Kidney (tissue), 14 donors: ENCODE measurements around the gene CIART. TPM values are rescaled to one million over a fixed set of nuclear protein-coding genes. Genes with fewer than 3 reads are reported as not detected.

Experiments used
- DNase-seq, 5 donors: peaks; one replicate each; pipeline ENCODE4 v3.0.0-alpha.2; 2013 to 2020
- FAIRE-seq: peaks from 2 replicates; lab custom pipeline; 2012; peaks lifted over from hg19 to GRCh38; lab: Jason Lieb, UNC
- H3K27ac ChIP-seq, 2 donors: one replicate each; pipeline ENCODE4 v1.7.0; 2013; ENCODE audit warnings: low read depth in 2 of 2, low read length in 2 of 2, inconsistent platforms in 1 of 2
- H3K27me3 ChIP-seq: one replicate; pipeline ENCODE4 v1.7.1; 2013; ENCODE audit warnings: low read length, inconsistent platforms; ENCODE audit not compliant: control insufficient read depth, insufficient read depth
- H3K36me3 ChIP-seq, 3 donors: one replicate each; pipeline versions ENCODE4 v1.7.0 to v1.7.1; 2013; ENCODE audit warnings: low read length in 3 of 3, control low read depth in 1 of 3, inconsistent platforms in 1 of 3; ENCODE audit not compliant: insufficient read depth in 3 of 3, control insufficient read depth in 2 of 3
- H3K4me1 ChIP-seq, 3 donors: one replicate each; pipeline versions ENCODE4 v1.7.0 to v1.7.1; 2013; ENCODE audit warnings: low read length in 3 of 3, inconsistent platforms in 1 of 3, low read depth in 1 of 3; ENCODE audit not compliant: control insufficient read depth in 2 of 3, insufficient read depth in 2 of 3
- H3K4me3 ChIP-seq, 3 donors: one replicate each; pipeline versions ENCODE4 v1.7.0 to v1.8.1; 2013; ENCODE audit warnings: low read length in 3 of 3, control low read depth in 1 of 3, inconsistent platforms in 1 of 3
- H3K9ac ChIP-seq, 3 donors: one replicate each; pipeline versions ENCODE4 v1.7.0 to v1.7.1; 2013; ENCODE audit warnings: low read length in 3 of 3, control low read depth in 1 of 3, inconsistent platforms in 1 of 3
- H3K9me3 ChIP-seq, 3 donors: one replicate each; pipeline versions ENCODE4 v1.7.0 to v1.7.1; 2013; ENCODE audit warnings: low read length in 3 of 3, control low read depth in 1 of 3, inconsistent platforms in 1 of 3; ENCODE audit not compliant: control insufficient read depth in 2 of 3, insufficient read depth in 1 of 3
- intact Hi-C: fragments of 100-400 bp; cut with DNase I; formaldehyde crosslinking; loops from one replicate; pipeline ENCODE4 v1.11.1; 2022
- polyA plus RNA-seq: library from polyadenylated mRNA; stranded (reverse); fragments of 350-450 nt; fragmentation: Illumina TruSeq; extraction: RNeasy Lipid Tissue Mini Kit (QIAGEN cat#74804); gene quantifications from one replicate; pipeline ENCODE4 v1.2.3, GENCODE V29; 2014; ENCODE audit warnings: low read depth, low replicate concordance; ENCODE audit not compliant: insufficient read depth
- total RNA-seq: library from RNA; stranded (reverse); fragmentation: NEBNext Ultra II Directional; extraction: Animal tissue kit (Norgen Biotek cat#: 25700); gene quantifications from one replicate; pipeline ENCODE4 v1.2.1, GENCODE V29; 2021
- TF ChIP-seq, protein P1 (sequence below): IDR thresholded peaks from 3 replicates; pipeline ENCODE4 v1.5.1; 2012; ENCODE audit warnings: mild to moderate bottlenecking, moderate library complexity, borderline replicate concordance; ENCODE audit not compliant: insufficient read depth; ENCODE audit errors: extremely low read depth
- donor health status: control.
- donor health status: control.
- donor health status: control.
- donor health status: control.
- donor health status: control.
- donor health status: DM: yes; HTN: yes; CAD: no.
- donor health status: Normal renal cell carcinoma (clear cell type).

CIART gene
- total and polyA plus RNA-seq, 2 donors from 2014 or later, result 8.8 to 9.1 TPM

DNA sequence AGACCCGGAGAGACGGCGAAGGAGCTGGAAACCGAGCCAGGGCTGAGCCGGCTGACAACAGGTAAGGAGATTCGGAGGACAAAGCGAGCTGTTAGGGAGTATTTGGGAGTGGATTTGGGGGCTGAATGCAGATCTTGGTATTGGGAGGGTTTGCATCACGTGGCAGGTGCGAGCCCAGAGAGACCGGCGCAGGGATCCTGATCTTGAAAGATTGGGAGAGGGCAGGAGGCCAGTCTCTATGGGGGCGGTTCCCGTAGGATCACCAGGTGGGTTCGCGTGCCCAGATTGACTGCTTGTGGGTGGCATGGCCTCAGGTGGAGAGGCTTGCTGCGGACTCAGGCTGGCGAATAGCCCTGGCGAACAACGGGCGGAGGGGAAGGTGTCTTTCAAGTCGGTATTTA is 204 bp downstream of the CIART start:
- peaks cover 0 to 22% (median 15%) of the 10 kb centered on the region in 3 donors for H3K4me1 ChIP-seq
- peaks cover 0 to 6% (median 5%) of the 10 kb centered on the region in 3 donors for H3K36me3 ChIP-seq
- H3K9ac ChIP-seq, result peak overlapping the region; percentile 16 to 82 (median 66)
- intact Hi-C loops, result no loop called here
- DNase-seq, result no peak
- H3K27me3 ChIP-seq, result no peaks in the 10 kb centered on the region
- FAIRE-seq, result no peak
- TF ChIP-seq, protein P1, sequence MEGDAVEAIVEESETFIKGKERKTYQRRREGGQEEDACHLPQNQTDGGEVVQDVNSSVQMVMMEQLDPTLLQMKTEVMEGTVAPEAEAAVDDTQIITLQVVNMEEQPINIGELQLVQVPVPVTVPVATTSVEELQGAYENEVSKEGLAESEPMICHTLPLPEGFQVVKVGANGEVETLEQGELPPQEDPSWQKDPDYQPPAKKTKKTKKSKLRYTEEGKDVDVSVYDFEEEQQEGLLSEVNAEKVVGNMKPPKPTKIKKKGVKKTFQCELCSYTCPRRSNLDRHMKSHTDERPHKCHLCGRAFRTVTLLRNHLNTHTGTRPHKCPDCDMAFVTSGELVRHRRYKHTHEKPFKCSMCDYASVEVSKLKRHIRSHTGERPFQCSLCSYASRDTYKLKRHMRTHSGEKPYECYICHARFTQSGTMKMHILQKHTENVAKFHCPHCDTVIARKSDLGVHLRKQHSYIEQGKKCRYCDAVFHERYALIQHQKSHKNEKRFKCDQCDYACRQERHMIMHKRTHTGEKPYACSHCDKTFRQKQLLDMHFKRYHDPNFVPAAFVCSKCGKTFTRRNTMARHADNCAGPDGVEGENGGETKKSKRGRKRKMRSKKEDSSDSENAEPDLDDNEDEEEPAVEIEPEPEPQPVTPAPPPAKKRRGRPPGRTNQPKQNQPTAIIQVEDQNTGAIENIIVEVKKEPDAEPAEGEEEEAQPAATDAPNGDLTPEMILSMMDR, result no peak
- peak overlapping the region; percentile 39 to 51 for H3K27ac ChIP-seq
- no peaks in the 10 kb centered on the region for H3K9me3 ChIP-seq
- peak overlapping the region; percentile 80 to 93 (median 81) for H3K4me3 ChIP-seq

DNA sequence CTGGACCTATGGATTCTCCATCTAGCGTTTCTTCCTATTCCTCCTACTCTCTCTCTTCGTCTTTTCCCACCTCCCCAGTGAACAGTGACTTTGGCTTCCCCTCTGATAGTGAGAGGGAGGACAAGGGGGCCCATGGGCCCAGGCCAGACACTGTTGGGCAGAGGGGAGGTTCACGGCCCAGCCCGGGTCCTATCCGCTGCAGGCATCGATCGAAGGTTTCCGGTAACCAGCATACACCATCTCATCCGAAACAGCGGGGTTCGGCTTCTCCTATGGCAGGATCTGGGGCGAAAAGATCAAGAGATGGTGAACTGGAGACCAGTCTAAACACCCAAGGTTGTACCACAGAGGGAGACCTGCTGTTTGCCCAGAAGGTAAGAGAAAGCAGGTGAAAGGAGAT is 906 bp downstream of the CIART start:
- H3K4me3 ChIP-seq, result peak overlapping the region in 2 of 3 donors; percentile 81 to 93

GRCh38 chr1:150288382-150288781 is 6.0 kb downstream of the CIART start:
- peaks cover 0 to 9% (median 6%) of the 10 kb centered on the region in 3 donors for H3K36me3 ChIP-seq
- no peaks in the 10 kb centered on the region for H3K27me3 ChIP-seq
- no peak overlapping the region for H3K27ac ChIP-seq
- TF ChIP-seq, protein P1, result no peak
- peaks cover 5 to 8% (median 5%) of the 10 kb centered on the region in 3 donors for H3K4me1 ChIP-seq
- FAIRE-seq (no peak), DNase-seq (no peak)
- H3K4me3 ChIP-seq, result no peak overlapping the region
- no peak overlapping the region for H3K9ac ChIP-seq
- intact Hi-C loops, result no loop called here
- no peaks in the 10 kb centered on the region for H3K9me3 ChIP-seq

More for the DNA sequence above, 906 bp downstream of the CIART start:
- H3K27ac ChIP-seq, result no peak overlapping the region
- peaks cover 0 to 22% (median 15%) of the 10 kb centered on the region in 3 donors for H3K4me1 ChIP-seq
- intact Hi-C loops, result no loop called here
- H3K9me3 ChIP-seq, result no peaks in the 10 kb centered on the region
- DNase-seq (peak in 1 of 5 donors; percentile 39), FAIRE-seq (no peak)
- H3K36me3 ChIP-seq, result peaks cover 0 to 7% (median 6%) of the 10 kb centered on the region in 3 donors
- H3K9ac ChIP-seq, result peak overlapping the region in 1 of 3 donors; percentile 82
- H3K27me3 ChIP-seq, result no peaks in the 10 kb centered on the region
- TF ChIP-seq, protein P1, result no peak

GRCh38 chr1:150288822-150289221 is 6.5 kb downstream of the CIART start:
- Histone ChIP-seq H3K27me3 (no peaks in the 10 kb centered on the region), H3K27ac (no peak overlapping the region), H3K36me3 (peaks cover 0 to 9% (median 6%) of the 10 kb centered on the region in 3 donors), H3K9ac (no peak overlapping the region), H3K9me3 (no peaks in the 10 kb centered on the region), H3K4me3 (no peak overlapping the region), H3K4me1 (peaks cover 3 to 7% (median 6%) of the 10 kb centered on the region in 3 donors)
- no peak for FAIRE-seq
- DNase-seq, result no peak
- TF ChIP-seq, protein P1, result no peak
- intact Hi-C loops, result no loop called here
